Left renal pelvis (tissue), 4 donors: ENCODE results near the gene PLK5. TPM values are rescaled to one million over a fixed set of nuclear protein-coding genes. Genes with fewer than 3 reads are reported as not detected.
"Not testable (repeated sequence)": the region's sequence is repeated elsewhere in the genome, so short reads cannot be mapped to it uniquely, and the experiment has no call there.

ENCODE experiments used
- DNase-seq, 4 donors: peaks; one replicate each; pipeline ENCODE4 v3.0.0-alpha.2; 2013; ENCODE audit warnings: low read depth in 4 of 4, low spot score in 3 of 4
- polyA plus RNA-seq, 4 donors: library from polyadenylated mRNA; unstranded; fragments of 120-200 nt; gene quantifications; one replicate each; pipeline ENCODE4 v1.2.1, GENCODE V29; 2013; ENCODE audit not compliant: insufficient read length in 4 of 4

Gene PLK5
- polyA plus RNA-seq, 4 donors = 0.11 to 0.70 (median 0.35) TPM

DNA sequence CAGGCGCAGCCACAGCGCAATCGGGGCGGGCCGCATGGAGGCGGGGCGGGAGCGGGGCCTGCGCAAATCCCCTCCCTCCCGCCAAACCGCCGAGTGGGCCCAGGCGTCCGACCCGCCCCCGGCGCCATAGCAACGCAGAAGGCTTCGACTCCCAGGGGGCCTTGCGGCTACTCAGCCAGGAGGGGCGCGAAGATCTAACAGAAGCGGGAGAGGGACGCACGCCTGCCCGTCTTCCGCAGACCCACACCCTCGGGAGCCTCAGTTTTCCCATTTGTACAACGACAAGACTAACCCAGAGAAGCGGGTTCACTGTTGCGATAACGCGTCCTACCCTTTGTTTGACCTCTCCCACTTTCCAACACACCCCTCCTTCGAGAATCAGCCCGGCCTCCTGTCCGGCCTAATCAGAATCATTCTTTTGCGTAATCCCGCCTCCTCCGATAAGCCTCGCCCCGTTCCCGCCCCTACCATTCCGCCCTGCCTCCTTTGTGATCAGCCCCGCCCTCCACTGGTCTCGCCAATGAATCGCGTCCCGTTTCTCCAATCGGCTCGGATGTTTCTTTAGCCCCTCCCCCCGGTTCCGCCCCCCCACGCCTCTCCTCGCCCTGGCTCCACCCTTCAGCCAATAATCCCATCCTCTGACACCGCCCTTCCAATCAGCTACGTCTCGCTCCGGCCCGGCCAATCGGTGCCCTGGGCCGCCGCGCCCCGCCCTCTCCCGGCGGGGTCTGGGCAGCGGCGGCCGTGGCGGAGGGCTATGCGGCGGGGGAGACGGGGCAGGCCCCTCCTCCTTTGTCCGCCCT, 33.4 kb upstream of the PLK5 start, which contains the start of gene PCSK4:
Gene PCSK4 (minus strand): TSS at position 40 of the 803 bp plus-strand sequence. CDS start 4 bp downstream, at position 36.
- DNase-seq = peak; percentile 95 to 98 (median 96)

DNA sequence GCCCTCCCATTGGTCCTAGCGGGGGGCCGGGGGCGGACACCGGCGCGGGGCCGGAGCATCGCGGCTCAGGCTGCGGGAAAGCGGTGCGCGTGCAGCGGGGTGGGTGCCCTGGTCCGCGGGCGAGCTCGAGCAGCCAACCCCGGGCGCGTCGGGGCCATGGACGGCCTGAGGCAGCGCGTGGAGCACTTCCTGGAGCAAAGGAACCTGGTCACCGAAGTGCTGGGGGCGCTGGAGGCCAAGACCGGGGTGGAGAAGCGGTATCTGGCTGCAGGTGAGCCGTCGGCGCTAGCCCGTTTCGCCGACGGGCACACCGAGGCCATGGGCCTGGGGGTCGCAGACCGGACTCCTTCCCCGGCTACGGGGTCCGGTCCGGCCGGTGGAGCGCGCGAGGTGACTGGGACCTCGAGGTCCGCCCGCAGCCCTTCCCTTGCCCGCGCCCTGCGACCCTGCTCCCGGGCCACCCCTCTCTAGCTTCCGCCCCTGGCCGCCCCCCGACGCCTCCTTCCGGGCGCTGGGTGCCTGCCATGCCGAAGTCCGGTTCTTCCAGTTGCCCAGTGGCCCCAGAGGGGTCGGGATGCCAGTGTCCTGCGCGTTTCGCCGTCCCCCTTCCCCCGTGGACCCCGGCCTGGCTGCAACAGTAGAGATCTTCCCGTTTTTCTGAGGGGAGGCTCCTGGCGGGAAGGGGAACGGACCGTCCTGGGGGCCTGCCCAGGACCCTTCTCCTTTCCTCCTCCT, 32.6 kb upstream of the PLK5 start, which contains the start of gene REEP6:
Gene REEP6 (plus strand): TSS at position 68 of the 735 bp plus-strand sequence. CDS start 89 bp downstream, at position 157.
- no peak for DNase-seq

DNA sequence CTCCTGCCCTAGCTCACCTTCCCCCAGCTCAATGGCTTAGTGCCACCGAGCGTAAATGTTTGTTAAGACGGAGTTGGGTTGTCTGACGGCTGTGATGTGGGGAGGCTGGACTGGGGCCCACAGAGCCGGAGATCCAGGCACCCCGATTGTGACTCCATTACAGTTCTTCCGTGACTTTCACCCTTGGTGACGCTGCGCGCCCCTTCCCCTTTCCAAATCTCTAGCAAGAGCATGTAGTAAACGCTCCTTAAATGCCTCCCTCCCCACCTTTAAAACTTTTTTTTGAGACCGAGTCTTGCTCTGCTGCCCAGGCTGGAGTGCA, 32.1 kb upstream of the PLK5 start:
- no peak for DNase-seq

DNA sequence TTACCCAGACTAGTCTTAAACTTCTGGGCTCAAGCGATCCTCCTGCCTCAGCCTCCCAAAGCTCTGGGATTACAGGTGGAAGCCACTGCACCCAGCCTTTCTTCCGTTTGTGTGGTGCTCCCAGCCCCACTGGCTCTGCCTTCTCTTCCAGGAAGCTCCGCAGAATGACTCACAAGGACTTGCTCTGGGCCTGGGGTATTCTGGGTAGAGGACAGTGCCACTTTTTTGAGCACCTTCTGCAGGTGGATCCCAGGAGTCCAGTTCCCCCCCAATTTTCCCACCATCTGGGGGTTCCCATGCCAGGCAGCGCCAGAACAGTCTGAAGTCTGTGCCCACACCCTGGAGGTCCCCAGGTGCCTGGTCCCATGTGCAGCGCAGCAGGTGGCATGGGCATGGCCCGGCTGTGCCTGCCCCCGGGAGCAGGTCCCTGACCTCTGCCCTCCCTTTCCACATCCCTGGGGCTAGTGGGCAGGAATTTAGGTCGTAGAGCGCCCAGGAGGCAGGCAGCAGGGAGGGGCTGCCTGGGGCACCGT, 31.3 kb upstream of the PLK5 start:
- no peak for DNase-seq

DNA sequence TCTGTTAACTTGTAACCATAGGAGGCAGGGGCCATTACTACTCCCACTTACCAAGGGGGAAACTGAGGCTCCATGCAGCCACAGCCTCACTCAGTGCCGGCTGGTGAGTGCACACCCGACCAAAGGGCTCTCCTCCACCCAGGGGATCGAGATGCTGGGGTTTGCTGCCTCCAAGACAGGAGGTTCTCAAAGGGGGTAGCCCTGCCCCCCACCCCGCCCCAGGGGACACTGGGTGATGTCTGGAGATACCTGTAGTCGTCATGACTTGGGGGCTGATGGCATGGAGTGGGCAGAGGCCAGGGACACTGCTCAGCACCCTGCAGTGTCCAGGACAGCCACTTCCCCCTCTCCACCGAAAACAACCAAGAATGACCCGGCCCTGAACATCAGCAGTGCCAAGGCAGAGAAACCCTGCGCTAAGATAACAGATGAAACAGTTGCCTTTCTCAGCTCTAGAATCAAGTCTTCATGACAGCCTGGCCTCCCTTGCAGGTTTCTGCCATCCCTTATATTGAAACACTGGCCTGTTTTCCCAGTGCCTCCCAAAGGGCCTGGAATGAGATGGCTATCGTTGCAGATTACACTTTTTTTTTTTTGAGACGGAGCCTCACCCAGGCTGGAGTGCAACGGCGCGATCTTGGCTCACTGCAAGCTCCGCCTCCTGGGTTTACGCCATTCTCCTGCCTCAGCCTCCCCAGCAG, 29.6 kb upstream of the PLK5 start:
- DNase-seq = no peak

DNA sequence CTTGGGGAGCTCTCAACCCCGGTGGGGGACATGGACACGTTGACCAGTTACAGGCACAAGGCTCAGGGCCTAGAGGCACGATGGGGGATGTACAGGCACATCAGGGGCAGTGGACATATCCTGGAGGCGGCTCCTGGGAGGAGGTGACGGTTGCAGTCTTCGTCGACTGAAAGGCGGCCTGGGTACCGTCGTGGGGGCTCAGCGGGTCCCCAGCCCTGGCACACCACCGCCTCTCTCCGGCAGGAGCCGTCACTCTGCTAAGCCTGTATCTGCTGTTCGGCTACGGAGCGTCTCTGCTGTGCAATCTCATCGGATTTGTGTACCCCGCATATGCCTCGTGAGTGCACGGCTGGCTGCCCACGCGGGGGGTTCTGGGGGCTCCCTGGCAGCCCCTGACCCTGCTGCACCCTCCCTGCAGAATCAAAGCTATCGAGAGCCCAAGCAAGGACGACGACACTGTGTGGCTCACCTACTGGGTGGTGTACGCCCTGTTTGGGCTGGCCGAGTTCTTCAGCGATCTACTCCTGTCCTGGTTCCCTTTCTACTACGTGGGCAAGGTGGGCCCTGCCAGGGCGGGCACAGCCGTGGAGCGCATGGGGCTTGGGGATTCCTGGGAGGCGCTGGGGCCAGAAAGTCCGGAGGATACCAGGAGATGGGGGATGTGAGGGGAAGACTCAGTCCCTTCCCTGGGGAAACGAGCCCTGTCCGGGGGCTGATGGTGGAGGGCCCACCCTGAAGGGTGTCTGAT, 28.7 kb upstream of the PLK5 start:
- no peak for DNase-seq

DNA sequence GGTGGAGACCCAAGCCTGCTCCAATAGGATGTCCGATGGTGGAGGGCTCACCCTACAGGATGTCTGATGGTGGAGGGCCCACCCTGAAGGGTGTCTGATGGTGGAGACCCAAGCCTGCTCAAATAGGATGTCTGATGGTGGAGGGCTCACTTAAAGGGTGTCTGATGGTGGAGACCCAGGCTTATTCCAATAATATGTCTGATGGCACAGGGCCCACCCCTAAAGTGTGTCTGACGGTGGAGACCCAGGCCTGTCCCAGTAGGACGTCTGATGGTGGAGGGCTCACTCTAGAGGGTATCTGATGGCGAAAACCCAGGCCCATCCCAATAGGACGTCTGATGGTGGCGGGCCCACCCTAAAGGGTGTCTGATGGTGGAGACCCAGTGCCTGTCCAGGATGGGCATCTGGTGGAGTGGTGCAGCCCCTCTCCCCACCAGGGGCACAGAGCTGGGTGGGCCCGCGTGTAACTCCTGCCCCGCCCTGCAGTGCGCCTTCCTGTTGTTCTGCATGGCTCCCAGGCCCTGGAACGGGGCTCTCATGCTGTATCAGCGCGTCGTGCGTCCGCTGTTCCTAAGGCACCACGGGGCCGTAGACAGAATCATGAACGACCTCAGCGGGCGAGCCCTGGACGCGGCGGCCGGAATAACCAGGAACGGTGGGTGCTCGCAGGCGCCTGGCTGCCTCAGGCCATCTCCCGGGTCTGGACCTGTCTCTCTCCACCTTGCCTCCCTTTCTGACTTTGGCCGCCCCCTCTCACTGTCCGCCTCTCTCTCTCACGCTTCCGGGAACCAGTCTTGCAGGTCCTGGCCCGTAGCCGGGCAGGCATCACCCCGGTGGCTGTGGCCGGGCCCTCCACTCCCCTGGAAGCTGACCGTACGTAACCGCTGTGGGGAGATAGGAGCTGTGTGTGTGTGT, 27.8 kb upstream of the PLK5 start:
- no peak for DNase-seq

DNA sequence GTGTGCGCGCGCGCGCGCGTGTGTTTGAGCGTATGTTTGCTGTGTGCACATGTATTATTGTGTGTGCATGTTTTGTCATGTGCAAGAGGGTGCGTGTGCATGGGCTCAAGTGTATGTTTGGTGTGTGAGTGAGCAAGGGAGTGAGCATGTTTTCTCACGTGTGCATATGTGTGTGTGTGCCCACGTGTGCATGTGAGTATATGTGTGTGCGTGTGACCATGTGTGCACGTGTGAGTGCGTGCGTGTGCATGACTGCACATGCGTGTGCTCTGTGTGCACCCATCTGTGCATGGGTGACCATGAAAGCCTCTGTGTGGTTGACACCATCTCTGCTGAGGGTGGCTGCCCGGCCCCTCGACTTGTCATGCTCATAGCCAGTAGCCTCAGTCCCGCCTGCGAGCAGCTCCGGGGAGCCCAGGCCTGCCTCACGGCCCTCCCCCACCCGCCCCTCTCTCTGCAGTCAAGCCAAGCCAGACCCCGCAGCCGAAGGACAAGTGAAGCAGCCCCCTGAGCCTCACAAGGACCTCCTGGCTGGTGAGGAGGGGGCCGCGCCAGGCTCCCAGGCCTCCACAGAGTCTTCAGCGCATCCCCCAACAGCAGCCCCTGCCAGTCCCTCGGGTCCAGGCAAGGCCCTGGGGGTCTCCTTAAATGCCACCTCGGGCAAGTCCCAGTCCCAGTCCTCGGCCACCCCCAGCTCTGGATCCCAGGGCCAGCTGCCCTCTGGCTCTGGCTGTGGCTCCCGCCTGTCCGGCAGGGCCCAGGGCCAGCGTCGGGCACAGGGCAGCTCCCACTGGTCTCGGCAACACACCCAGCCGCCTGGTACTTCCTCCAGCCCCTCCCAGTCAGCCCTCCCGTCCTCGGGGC, 26.9 kb upstream of the PLK5 start:
- DNase-seq = no peak

DNA sequence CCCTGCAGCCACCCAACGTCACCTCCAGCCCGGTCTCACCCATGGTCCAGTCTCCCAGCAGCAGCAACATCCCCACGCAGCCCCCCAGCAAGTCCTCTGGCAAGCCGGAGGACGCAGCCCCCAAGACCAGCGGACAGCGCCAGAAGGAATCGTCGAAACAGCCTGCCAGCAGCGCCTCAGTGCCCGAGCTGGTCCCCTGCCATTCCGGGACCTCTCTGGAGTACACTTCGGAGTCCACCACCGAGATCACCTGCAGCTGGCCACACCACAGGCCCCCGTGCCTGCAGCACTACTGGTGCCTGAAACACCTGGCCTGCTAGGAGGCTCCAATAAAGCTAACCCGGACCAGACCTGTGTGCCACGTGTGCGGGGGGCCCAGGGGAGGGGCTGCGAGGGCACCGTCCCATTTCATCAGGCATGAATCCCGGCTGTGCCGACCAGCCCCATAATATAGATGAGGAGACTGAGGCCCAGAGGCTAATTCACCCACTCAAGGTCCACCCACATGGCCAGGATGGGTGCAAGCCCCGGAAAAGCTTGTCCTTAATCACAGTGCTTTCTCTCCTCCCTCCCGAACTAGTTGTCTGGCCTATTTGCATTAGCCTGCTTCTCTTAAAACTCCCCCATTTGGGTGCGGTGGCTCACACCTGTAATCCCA, 26.2 kb upstream of the PLK5 start:
- DNase-seq = no peak

DNA sequence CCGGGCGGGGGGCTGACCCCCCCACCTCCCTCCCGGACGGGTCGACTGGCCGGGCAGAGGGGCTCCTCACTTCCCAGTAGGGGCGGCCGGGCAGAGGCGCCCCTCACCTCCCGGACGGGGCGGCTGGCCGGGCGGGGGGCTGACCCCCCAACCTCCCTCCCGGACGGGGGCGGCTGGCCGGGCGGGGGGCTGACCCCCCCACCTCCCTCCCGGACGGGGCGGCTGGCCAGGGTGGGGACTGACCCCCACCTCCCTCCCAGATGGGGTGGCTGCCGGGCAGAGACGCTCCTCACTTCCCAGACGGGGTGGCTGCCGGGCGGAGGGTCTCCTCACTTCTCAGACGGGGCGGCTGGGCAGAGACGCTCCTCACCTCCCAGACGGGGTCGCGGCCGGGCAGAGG, 24.6 kb upstream of the PLK5 start:
- DNase-seq = not testable (repeated sequence)

DNA sequence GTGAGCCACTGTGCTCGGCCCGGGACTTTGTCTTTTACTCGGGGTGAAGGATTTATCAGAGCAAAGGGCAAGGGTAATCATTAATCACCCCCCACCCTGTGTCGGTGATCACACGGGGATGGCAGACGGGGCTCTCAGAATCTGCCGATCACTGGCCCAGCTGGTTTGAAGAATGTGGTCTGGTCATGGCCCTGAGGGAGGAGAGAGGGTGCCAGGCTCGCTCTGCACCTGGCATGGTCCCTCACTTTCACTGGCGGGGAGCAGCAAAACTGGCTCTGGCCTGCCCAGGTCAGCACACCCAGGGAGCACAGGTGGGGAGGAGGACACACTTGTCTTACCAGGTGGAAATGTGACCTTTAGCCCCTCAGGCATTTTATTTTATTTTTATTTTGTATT, 22.7 kb upstream of the PLK5 start:
- DNase-seq = no peak

DNA sequence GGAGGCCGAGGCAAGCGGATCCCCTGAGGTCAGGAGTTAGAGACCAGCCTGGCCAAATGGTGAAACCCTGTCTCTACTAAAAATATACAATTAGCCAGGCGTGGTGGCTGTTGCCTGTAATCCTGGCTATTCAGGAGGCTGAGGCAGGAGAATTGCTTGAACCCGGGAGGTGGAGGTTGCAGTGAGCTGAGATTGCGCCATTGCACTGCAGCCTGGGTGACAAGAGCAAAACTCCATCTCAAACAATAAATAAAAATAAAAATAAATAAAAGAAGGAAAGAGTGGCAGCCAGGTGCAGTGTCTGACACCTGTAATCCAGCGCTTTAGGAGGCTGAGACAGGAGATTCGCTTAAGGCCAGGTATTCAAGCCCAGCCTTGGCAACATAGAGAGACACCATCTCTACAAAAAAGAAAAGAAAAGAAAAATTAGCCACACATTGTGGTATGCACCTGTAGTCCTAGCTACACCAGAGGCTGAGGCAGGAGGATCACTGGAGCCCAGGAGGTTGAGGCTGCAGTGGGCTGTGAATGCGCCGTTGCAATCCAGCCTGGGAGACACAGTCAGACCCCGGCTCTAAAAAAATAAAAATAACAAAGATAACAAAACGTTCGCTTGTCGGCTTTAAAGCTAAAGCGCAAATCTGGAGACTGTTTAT, 21.3 kb upstream of the PLK5 start:
- DNase-seq = no peak

DNA sequence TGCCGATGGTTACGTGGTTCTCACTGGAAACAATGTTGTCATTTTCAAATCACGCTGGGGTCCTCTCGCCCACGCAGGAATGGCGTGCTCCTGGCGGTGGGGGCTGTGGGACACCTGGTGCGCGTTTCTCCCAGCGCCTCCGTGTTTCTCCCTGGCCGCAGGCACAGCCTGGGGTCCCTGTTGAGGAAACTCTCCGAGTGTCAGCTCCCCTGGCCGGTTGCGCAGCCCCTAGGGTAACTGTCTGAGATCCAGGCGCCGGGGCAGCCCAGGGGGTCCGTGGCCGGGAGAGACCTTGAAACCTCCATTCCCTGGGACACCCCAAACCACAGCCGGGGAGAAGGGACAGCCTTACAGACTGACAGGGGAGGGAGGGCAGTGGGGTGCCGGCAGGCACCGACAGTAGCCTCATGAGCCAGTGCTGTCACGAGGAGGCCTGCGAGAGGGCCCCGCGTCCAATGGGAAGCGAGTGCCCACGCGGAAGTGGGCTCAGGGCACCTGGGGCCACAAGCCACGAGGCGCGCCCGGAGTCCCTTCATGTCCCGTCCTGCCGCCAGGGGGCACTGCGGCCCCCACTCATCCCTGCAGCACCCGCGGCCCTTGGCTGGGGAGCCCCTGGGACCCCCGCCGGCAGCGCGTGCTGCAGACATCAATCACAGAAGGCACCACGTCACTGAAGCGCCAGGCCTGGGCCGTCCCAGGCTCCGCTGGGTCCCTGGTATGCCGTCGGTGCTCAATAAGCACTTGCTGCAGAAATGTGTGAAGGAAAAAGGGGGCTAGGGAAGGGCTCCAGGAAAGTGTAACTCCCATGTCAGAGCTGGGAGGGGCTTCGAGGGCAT, 20.6 kb upstream of the PLK5 start:
- no peak for DNase-seq

DNA sequence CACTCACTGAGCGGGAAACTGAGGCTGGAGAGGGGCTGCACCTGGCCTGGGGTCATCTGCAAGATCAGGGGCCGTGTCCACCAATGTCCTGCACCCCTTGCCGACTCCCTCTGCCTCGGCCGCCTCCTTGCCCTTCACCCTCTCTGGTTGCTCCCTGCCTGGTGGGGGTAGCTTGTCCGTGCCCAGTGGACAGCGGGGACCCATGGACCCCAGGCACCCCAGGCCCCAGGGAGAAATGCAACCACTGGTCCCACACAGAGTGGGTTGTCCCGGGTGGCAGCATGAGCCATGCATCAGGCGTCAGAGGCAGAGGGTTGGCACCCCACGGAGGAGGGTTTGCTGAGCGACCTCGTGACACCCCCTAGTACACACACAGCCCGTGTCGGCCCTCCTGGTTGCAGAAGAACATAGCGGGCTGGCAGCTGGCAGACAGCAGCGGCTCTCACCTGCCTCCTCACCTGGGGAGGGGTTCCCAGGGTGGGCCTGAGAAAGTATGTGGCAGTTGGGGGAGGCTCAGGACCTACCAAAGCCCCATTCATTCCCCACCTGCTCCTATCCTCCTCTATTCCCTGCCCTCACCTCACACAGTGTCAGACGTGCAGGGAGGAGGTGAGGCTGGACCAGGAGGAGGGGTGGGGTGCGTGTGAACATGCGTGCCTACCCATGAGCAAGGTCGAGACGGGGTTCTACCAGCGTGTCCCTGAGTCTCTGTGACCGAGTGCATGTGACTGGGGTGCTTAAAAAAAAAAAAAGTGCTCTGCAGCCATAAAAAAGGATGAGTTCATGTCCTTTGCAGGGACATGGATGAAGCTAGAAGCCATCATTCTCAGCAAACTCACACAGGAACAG, 19.7 kb upstream of the PLK5 start:
- no peak for DNase-seq

DNA sequence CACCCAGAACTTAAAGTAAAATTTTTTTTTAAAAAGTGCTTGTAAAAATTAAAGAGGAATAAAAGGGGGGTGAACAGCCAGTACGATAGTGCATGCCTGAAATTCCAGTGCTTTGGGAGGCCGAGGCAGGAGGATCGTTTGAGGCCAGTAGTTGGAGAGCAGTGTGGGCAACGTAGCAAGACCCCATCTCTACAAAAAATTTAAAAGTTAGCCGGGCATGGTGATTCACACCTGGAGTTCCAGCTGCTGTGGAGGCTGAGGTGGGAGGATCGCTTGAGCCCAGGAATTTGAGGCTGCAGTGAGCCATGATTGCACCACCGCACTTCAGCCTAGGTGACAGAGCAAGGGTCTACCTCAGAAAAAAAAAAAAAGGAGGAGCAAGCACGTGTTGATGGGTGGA, 18.9 kb upstream of the PLK5 start:
- DNase-seq = no peak
